H1 (cell line): ENCODE results near the gene CRISPLD2. TPM values are rescaled to one million over a fixed set of nuclear protein-coding genes. Genes with fewer than 3 reads are reported as not detected.

Experiments used
- CHD7 ChIP-seq: fragments of 300-600 bp; sonication (generic); IDR thresholded peaks from 2 replicates; pipeline ENCODE4 v1.7.1; 2012; ENCODE audit warnings: low read length, moderate library complexity, mild to moderate bottlenecking, inconsistent platforms; ENCODE audit not compliant: insufficient replicate concordance
- TAF7 ChIP-seq: optimal IDR thresholded peaks from 2 replicates; pipeline ENCODE3; 2011; ENCODE audit warnings: low read depth, mild to moderate bottlenecking, inconsistent platforms, low read length, moderate library complexity, borderline replicate concordance
- polyA plus RNA-seq, 7 experiments: library from polyadenylated mRNA; depleted of rRNA in 3 of 7; stranded (reverse) in 5 of 7; unstranded in 2 of 7; fragments of >200 nt in 5 of 7; fragments of 200-250 nt in 2 of 7; gene quantifications; 1 replicate in 5 of 7; 2 replicates in 1 of 7; 4 replicates in 1 of 7; pipeline versions ENCODE4 v1.2.1 to v1.2.3, GENCODE V29; 2011 to 2013; ENCODE audit warnings: missing spikeins in 2 of 7, mixed read lengths in 2 of 7
- total RNA-seq: library from RNA; stranded (reverse); fragmentation: NEBNext Ultra II Directional; extraction: Animal tissue kit (Norgen Biotek cat#: 25700); gene quantifications from 2 replicates; pipeline ENCODE4 v1.2.1, GENCODE V29; 2021

Gene CRISPLD2
- total and polyA plus RNA-seq, 2 of the 8 experiments (the other 6 are each of a cell fraction or from before 2014, with no cell fraction given), result 2.7 to 5.1 TPM

- TF ChIP-seq CHD7 (no peak), TAF7 (no peak)
Observed at GRCh38 chr16:84778720-84779119, 41.1 kb upstream of the CRISPLD2 start (continued).
